ENCODE data around the gene CCDC88A.

- TF ChIP-seq CTCF (IDR thresholded peaks at IDR 0.05) (no peak), POLR2A (IDR thresholded peaks at IDR 0.05) (no peak)
Observed at GRCh38 chr2:55416786-55417568, 2.7 kb downstream of the CCDC88A start.

Measured in esophagus squamous epithelium (tissue), 4 donors.